NCI-H82 treated with DMSO at 0.1 percent for 48 hours (cell line): Measurements from ENCODE around the gene ASB7.
A peak's percentile ranks its signal among the peaks of the same experiment; 100 is the strongest.
"Not testable (repeated sequence)": the region's sequence is repeated elsewhere in the genome, so short reads cannot be mapped to it uniquely, and the experiment has no call there.

Source experiments
- DNase-seq: peaks from one replicate; lab custom pipeline; 2025; ENCODE audit not compliant: unreplicated experiment; lab: John Stamatoyannopoulos, UW

The ASB7 gene, protein sequence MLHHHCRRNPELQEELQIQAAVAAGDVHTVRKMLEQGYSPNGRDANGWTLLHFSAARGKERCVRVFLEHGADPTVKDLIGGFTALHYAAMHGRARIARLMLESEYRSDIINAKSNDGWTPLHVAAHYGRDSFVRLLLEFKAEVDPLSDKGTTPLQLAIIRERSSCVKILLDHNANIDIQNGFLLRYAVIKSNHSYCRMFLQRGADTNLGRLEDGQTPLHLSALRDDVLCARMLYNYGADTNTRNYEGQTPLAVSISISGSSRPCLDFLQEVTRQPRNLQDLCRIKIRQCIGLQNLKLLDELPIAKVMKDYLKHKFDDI

DNA sequence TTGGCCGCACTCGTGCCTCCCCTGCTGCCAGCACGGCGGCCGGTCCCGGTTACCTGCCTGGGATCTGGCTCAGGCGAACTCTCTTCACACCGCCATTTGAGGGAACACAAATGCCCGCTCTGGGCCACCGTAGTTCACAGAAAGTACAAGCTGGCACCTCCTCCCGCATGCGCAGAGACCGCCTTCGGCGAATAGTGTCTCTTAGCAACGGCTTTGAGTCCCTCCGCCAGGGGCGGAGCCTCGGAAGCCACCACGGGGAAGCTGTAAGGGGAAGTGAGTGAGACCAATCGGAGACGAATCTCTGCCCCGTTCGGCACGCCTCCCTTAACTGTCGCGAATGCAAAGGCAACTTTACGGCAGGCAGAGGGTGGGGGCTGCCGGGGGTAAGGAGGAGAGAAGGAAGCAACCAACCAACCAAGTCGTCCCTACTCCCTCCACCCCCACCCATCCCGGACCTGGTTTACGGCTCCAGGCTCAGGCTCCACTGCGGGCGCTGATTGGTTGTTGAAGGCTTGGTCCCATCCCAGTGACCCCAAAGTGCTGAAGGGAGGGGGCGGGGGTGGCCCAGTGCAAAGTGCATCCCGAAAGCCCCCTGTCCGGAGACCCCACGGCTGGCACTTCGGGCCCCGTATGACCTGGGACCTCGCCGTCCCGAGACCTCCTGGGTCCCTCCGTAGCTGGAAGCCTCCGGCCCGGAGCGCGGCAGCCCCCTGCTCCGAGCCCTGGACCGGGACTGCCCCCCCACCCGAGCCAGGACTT lies at the start of gene ASB7, which contains the start of gene LINS1:
Gene ASB7 (plus strand): TSS at position 526 of the 759 bp plus-strand sequence. CDS start 9,628 bp downstream, outside the sequence.
Gene LINS1 (minus strand): TSS at position 121 of the 759 bp plus-strand sequence. CDS start 21,342 bp downstream, outside the sequence.
- peak; percentile 99 for DNase-seq

DNA sequence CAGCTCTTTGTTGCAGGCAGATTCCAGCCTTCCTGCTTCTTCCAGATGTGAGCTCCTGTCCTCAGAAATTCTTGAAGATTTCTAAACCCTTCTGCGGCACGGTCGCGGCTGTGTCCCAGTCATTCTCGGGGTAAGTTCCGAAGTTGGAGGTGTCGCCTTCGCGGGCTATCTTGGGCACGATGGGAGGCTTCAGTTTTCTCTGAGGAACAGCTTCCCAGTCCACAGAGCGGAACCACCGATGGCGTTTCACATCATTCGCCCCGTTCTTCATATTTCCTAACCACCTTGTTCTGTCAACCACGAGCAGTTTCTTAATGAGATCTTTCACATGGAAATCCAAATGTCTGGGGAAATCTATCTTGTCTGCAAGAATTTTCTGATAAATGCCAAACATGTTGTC lies 48.9 kb upstream of the ASB7 start:
- no peak for DNase-seq

- DNase-seq, result no peak
Observed at GRCh38 chr15:100558771-100559254, 43.6 kb upstream of the ASB7 start.

- DNase-seq, result no peak
Observed at GRCh38 chr15:100559330-100559729, 43.1 kb upstream of the ASB7 start.

- no peak for DNase-seq
Observed at GRCh38 chr15:100560323-100560722, 42.1 kb upstream of the ASB7 start.

GRCh38 chr15:100565591-100565990 lies 36.8 kb upstream of the ASB7 start:
- DNase-seq, result no peak

GRCh38 chr15:100566850-100567628 lies 35.4 kb upstream of the ASB7 start:
- no peak for DNase-seq

- DNase-seq, result no peak
Observed at GRCh38 chr15:100569391-100569790, 33.0 kb upstream of the ASB7 start.

- DNase-seq, result no peak
Observed at GRCh38 chr15:100570275-100570674, 32.1 kb upstream of the ASB7 start.

- DNase-seq, result no peak
Observed at GRCh38 chr15:100570735-100571313, 31.6 kb upstream of the ASB7 start.

GRCh38 chr15:100571592-100572167 lies 30.7 kb upstream of the ASB7 start:
- DNase-seq, result no peak

DNA sequence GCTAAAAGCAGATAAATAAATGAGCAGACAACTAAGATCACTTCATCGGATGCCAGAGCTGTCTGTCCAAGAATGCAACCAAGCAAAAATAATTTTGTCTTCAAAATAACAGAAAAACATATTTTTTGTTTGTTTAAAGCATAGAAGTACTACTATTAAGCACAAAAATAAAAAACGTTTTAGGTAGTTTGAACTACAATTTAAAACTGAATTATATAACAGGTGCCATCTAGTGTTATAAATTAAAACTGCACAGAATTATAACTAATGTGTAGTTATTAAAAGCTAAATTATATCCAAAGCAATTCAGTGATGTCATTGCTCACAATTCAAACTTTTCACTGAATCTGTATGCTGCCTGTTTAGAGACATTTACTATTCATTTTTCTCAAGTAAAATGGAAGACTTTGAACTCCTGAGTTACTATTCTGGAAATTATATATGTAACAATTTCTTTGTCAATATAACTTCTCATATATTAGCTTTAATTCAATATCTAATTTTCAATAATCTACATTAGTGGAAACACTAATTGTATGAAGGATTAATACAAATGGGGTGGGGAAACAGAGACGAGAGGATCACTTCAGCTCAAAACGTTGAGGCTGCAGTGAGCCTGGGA lies 29.9 kb upstream of the ASB7 start:
- DNase-seq, result no peak

- no peak for DNase-seq
Observed at GRCh38 chr15:100573526-100573925, 28.9 kb upstream of the ASB7 start.

DNA sequence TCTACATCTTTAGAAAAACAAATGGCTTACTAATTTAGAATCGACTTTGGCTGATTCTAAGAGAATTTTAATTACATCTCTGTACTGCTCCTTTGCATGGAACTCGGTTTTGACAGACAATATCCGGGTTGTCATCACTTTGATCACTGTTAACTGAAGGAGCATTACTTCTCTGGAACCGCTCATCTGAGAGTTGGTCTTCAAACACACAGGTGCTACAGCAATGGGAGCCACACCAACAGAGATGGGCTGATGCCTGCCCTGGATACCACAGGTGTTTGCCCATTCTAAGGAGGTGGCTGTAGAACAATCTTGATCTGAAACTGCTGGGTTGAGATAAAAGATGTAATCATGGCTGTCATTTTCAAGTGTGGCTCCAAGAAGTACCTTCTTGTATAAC lies 22.0 kb upstream of the ASB7 start:
- no peak for DNase-seq

DNA sequence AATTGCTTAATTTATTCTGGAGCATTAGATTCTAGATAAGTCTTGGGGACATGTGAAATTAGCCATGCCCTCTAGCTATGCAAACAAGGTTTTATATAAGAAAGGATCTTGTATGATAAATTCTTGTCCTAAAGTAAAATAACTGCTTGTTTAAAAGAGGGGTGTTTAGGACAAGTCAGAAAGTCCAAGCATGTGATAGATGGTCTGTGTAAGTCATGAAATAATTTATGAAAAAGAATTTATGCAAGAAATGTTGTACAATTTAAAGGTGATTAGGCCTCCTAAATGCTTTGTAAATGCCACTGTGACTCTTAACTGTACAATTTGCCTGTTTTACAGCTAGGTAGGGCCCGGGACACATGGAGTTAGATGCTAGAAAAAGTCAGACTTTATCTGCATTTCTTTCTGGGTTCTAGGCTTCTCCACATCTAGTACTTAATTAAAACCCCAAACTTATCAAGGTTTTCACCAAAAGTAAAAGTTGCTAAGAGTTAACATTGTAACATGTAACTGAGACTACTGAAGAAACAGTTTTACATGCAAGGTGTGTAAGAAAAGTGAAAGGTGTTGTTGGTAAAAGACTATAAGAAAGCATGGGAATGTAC lies 13.6 kb upstream of the ASB7 start:
- DNase-seq, result no peak

- DNase-seq, result not testable (repeated sequence)
Observed at GRCh38 chr15:100591163-100591562, 11.2 kb upstream of the ASB7 start.

- no peak for DNase-seq
Observed at GRCh38 chr15:100591835-100592234, 10.6 kb upstream of the ASB7 start.

DNA sequence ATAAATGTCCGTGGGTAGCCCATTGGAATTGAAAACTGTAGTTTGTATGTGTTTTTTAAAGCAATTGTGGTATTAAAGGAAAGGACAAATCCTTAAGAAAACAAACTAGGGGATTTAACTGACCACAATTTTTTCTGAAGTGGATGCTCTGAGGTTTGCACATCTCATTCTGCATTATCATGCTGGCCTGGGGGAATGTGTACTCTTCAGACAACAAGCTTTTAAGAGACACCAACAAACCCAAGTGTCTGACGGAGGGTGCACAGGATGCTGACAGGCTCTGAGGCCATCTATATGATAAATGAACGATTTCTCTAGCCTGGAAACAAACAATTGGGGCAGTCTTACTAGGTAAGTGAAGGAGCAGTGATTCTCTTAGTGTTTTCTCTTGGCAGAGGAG lies 9.5 kb upstream of the ASB7 start:
- DNase-seq, result no peak

DNA sequence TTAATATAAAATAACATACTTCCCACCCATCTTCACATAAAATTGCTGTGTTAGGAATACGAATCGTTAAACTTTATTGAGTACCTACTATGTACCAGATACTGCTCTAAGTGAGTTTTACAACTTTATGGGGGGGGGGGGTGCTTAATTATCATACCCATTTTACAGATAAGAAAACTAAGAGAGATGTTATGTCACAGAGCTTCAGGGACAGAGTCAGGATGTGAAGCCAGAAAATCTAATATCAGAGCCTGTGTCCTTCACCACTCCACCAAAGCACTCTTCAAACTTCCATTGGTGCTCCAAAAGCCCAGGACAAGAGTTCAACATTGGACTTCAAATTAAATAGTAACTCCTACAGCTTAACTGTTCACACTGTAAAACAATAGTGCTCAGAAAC lies 9.0 kb upstream of the ASB7 start:
- DNase-seq, result no peak

- DNase-seq, result no peak
Observed at GRCh38 chr15:100595964-100596363, 6.4 kb upstream of the ASB7 start.
